Thyroid gland (tissue), 4 donors: ENCODE measurements around the gene SLC35F2.
"Not testable (repeated sequence)": the region's sequence is repeated elsewhere in the genome, so short reads cannot be mapped to it uniquely, and the experiment has no call there.

Source experiments
- POLR2A ChIP-seq, 2 donors: fragments of 450-650 bp; IDR thresholded peaks; one replicate each; pipeline ENCODE4 v1.6.1; 2017; ENCODE audit warnings: antibody characterized with exemption in 2 of 2, mild to moderate bottlenecking in 2 of 2, moderate library complexity in 1 of 2
- TF ChIP-seq, protein P1 (sequence below), 6 experiments: fragments of 200-600 bp in 3 of 6; fragments of 450-650 bp in 3 of 6; sonication (generic) in 3 of 6; IDR thresholded peaks; one replicate each; pipeline ENCODE4 v1.5.1; 2016 to 2019; ENCODE audit warnings: antibody characterized with exemption in 6 of 6, mild to moderate bottlenecking in 2 of 6, inconsistent platforms in 1 of 6, moderate library complexity in 1 of 6

DNA sequence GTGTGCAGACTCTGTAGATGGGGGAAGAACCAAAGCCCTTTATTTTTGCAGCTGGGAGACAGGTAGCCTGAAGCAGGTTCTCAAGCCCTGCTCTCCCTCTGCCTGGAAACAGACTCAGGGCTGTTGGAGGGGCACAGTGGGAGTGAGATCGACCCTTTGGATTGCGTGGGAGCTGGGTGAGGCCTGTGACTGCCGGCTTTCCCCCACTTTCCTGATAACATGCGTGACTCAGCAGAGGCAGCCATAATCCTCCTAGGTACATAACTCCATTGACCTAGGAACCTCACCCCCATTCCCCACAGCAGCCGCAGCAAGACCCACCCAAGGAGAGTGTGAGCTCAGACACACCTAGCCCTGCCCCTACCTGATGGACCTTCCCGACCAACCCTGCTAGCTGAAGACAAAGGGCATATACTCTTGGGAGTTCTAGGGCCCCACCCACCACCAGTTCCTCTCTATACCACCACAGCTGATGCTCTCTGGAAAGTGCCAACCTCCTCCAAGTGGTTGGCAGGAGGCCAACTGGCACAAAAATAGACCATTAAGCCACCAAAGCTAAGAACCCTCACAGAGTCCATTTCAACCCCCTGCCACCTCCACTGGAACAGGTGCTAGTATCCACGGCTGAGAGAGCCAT is 99.8 kb downstream of the SLC35F2 start:
- TF ChIP-seq, protein P1, sequence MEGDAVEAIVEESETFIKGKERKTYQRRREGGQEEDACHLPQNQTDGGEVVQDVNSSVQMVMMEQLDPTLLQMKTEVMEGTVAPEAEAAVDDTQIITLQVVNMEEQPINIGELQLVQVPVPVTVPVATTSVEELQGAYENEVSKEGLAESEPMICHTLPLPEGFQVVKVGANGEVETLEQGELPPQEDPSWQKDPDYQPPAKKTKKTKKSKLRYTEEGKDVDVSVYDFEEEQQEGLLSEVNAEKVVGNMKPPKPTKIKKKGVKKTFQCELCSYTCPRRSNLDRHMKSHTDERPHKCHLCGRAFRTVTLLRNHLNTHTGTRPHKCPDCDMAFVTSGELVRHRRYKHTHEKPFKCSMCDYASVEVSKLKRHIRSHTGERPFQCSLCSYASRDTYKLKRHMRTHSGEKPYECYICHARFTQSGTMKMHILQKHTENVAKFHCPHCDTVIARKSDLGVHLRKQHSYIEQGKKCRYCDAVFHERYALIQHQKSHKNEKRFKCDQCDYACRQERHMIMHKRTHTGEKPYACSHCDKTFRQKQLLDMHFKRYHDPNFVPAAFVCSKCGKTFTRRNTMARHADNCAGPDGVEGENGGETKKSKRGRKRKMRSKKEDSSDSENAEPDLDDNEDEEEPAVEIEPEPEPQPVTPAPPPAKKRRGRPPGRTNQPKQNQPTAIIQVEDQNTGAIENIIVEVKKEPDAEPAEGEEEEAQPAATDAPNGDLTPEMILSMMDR (IDR thresholded peaks at IDR 0.05) = not testable (repeated sequence)
- not testable (repeated sequence) for TF ChIP-seq POLR2A (IDR thresholded peaks at IDR 0.05)
